ENCODE data around the gene BRSK1.

BRSK1 gene

DNA sequence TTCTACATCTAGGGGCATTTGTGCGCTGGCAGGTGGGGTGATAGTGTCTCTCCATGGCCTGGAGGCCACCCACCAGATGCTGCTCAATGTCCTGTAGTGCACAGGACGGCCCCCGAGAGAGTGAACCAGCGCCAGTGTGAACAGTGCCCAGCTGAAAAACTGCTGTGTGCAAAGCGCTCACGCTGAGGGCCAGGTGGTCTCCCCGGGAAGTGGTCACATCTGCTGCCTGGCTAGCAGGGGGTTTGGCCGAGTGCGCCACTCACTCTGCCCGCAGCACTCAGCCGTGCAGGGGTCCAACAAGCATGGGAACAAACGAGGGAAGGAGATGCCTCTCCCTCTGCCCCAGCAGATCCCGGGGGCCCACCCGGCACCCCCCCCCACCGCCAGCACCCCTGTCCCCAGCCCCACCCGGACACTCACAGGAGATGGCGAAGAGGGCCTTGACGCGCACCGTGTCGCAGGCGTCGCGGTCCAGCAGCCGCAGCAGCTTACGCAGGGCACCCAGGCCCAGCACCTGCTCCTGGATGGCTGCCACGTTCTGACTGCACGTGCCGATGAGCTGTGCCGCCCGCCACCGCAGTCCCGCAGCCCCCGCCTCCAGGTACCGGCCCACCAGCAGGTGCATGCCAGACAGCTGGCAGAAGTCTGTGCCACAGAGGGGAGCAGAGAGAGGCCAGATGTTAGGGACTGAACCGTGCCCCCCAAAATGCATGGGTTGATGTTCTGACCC is 9.7 kb upstream of the BRSK1 start:
- no peak for DNase-seq (ENCODE audit: low spot score)

- DNase-seq (ENCODE audit: low spot score), result no peak
Observed at GRCh38 chr19:55275851-55276719, 7.7 kb upstream of the BRSK1 start.

GRCh38 chr19:55276720-55277430 is 6.9 kb upstream of the BRSK1 start:
- no peak for DNase-seq (ENCODE audit: low spot score)

DNA sequence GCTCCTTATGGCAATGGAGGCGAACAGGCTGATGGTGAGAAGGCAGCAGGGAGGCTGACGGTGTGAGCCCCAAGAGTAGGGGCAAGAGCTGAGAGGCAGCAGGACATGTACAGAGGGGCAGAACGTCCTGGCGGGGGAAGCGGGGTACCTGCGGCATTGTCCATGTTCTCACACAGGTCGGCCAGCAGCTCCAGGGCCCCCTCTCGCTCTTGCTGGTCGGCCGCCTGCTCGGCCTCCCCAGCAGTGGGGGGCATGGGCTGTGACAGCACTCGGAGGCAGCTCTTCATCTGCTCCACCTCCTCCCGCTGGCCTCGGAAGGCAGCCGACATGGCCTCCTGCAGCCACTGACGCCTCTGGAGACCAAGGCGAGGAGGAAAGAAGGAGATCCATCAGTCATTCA is 6.3 kb upstream of the BRSK1 start:
- DNase-seq (ENCODE audit: low spot score), result no peak

- DNase-seq (ENCODE audit: low spot score), result no peak
Observed at GRCh38 chr19:55278391-55279135, 5.2 kb upstream of the BRSK1 start.

- no peak for DNase-seq (ENCODE audit: low spot score)
Observed at GRCh38 chr19:55279340-55279739, 4.5 kb upstream of the BRSK1 start.

DNA sequence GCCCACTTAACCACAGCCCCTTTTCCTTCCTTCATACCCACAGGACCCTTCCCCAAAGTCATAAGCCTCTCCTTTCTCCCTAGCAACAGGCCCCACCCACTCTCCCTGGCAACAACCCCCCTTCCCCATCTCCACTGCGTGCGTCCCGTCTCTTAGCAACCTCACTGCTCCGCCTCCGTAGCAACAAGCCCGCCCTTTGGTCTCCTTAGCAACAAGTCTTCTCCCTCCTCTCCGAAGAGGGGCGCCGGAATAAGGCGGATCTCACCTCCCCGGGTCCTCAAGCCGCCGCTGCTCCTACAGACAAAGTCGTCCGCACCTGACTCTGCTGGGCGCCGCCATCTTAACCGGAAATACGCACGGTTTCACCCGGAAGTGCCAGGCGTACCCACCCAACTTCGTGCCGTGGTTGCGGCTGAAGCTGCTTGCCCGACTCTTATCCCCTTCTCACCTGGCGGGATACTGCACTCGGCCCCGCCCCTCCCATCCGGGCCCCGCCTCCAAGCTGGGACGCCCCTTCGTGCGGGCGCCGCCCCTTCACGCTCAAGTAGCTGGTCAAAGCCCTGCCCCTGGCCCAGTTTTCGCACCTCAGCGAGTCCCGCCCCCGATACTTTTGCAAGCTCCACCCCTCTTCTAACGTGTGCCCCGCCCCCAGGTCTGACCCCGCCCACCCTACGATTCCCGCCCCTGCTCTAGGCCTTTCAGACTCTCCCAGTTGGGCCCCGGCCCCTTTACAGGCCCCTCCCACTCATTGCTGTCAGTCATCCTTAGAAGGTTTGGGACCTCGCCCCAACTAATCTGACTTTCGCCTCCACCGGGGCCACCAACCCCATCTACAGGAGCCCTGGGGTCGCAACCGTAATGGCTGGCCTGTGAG is 3.8 kb upstream of the BRSK1 start, which contains the start of gene HSPBP1:
HSPBP1 (minus strand) TSS at position 341 of the 874 bp plus-strand sequence. CDS start 502 bp downstream, outside the sequence.
- peak; percentile 90 for DNase-seq (ENCODE audit: low spot score)

GRCh38 chr19:55284405-55285058 is 735 bp downstream of the BRSK1 start:
- DNase-seq (ENCODE audit: low spot score), result peak; percentile 35

- DNase-seq (ENCODE audit: low spot score), result peak; percentile 45
Observed at GRCh38 chr19:55285229-55285890, 1.6 kb downstream of the BRSK1 start.

DNA sequence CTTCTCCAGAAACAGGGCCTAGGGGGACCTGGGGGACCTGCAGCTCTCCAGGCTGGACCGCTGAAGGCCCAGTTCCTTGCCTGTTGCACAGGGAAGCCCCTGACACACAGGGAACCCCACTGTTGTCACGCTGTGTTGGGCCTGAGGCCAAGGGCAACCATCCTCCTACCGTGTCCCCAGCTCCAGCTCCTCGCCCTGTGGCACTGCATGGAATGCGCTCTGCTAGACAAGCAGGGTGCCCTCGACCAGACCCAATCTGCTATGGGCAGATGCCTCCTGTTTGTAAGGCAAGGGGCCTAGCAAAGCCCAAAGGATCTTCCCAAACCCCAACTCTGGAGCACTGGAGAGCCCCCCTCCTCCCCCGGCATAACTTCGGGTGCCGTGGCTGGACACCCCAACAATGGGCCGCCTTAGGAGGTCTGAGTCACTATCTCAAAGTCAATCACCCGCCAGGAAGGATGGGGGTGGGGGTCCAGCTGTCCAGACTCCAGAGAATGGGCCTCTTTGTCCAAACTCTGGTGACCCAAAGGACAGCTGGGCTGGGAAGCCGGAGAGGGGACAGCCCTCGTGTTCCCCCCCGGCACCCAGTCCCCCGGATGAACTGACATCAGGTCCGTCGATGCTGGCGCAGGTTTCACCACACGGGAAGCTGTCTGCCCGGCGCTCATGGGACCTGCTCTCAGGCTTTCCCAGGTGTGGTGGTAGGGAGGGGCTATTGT is 3.7 kb downstream of the BRSK1 start:
- DNase-seq (ENCODE audit: low spot score), result peak; percentile 97

DNA sequence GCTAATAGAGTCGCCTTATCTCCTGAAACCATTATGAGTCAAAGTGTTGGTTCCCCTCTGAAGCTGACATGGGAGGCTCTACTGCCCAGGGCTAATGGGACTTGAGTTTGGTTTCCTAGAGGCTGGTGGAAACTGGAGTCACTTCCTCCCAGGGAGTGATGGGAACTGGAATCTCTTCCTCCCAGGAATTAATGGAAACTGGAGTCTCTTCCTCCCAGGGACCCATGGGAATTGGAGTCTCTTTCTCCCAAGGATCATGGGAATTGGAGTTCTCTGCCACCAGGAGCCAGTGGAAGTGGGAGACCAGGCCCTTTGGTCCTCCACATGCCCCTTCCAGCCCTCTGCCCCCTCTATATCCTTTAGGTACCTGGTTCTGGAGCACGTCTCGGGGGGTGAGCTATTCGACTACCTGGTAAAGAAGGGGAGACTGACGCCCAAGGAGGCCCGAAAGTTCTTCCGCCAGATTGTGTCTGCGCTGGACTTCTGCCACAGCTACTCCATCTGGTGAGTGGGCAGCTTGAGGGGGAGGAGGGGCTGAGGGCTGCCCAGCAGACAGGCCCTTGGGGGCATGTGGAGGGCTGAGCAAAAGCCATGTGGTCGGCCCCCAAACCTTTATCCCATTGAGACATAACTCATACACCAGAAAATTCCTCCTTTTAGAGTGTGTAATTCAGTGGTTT is 5.5 kb downstream of the BRSK1 start:
- peak; percentile 30 for DNase-seq (ENCODE audit: low spot score)

DNA sequence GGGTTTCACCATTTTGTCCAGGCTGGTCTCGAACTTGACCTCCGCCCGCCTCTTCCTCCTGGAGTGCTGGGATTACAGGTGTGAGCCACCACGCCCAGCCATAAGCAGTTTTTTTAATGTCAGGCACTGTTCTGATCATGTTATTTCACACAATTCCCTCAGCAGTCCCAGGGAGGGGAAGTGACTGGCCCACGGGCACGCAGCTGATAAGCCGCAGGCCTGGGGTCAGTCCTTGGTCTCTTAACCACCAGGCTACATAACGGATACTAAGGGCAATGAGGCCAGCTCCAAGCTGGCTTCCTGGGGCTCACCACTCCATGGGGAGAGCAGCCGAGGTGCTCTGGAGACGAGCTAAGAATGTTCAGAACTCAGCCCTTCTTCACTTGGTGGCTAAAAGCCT is 13.5 kb downstream of the BRSK1 start:
- DNase-seq (ENCODE audit: low spot score), result no peak

DNA sequence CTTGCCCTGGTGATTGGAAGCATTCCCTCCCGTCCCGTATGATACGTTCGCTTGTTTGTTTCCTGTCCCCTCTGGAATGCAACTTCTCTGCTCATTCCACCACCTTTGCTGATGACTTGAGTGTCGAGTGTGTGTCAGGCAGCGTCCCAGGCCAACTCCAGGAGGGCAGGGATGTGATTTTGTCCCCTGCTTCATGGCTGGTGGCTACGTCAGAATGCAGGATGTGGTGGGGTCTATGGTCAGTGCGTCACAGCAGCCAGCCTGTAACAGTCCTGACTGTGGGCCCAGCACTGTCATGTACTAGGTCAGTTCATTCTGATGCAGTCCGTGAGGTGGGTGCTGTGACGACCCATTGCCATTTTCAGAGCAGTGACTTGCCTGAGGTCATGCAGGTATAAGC is 16.2 kb downstream of the BRSK1 start:
- no peak for DNase-seq (ENCODE audit: low spot score)

DNA sequence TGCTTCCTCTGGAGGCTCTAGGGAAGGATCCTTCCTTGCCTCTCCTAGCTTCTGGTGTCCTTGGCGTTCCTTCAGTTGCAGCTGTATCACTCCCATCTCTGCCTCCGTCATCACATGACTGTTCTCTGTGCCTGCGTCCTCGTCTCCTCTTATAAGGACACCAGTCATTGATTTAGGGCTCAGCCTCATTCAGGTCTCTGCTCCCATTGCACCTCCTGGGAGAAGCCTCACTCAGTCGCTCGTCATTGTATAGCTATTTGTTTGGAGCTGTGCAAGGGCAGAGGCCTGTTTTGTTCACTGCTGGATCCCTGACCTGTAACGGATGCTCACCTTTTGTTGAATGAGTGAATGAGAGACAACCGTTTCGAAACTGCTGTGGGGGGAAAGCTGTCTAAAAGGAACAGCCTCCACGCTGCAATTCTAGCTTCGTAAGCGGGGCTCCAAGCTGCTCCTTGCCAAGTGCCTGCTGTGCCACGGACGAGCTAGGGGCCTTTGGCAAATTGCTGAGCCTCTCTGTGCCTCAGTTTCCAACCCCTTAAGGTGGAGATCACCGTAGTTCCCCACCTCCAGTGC is 17.2 kb downstream of the BRSK1 start:
- peak; percentile 68 for DNase-seq (ENCODE audit: low spot score)

DNA sequence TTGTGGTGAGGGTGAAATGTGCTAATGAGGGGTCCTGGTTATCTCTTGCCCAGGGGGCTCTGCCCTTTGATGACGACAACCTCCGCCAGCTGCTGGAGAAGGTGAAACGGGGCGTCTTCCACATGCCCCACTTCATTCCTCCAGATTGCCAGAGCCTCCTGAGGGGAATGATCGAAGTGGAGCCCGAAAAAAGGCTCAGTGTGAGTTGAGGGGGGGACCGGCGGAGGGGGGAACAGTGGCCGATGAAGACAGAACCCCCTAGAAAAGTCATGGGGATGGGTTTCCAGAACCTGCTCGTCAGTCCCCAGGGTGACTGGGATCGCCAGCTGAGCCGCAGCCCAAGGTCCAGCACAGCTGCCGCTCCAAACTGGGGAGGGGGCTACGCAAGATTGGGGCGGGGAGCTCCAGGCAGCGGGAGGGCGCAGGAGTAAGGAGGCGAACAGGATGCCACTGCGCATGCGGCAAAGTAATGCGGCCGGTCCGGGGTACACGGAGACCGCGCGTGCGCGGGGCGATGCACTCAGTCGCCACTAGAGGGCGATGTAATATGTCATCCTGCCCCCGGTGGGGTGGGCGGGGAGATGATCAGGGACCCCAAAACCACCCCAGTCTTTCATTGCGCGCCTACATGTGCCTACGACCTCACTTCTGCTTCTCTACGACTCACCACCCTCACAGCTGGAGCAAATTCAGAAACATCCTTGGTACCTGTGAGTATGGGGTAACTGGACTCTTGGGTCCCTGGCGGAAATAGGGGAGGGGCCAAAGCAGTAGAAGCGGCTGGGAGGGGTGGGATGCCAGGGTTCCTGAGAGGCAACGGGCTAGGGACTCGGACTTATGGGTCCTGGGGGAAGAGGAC is 17.9 kb downstream of the BRSK1 start:
- DNase-seq (ENCODE audit: low spot score), result peak; percentile 77

GRCh38 chr19:55302318-55302703 is 18.5 kb downstream of the BRSK1 start:
- DNase-seq (ENCODE audit: low spot score), result no peak

DNA sequence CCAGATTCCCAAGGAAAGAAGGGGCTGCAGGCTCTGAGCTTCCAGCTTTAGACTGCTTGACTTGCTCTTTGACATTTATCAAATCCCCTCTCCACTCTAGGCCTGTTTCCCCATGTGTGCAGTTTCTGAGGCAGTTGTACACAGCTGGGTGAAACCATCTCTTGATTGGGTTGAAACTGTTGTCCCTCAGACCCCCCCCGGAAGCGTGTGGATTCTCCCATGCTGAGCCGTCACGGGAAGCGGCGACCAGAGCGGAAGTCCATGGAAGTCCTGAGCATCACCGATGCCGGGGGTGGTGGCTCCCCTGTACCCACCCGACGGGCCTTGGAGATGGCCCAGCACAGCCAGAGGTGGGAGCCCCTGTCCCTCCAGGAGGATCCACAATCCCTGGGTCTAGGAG is 19.7 kb downstream of the BRSK1 start:
- DNase-seq (ENCODE audit: low spot score), result no peak
